Raji (cell line): ENCODE results near the gene CDH23.

Source experiments
- POLR2A ChIP-seq: IDR thresholded peaks from 2 replicates; pipeline ENCODE4 v1.6.1; 2011; ENCODE audit warnings: low read depth, low read length, control low read depth; ENCODE audit not compliant: insufficient read depth

Gene CDH23

DNA sequence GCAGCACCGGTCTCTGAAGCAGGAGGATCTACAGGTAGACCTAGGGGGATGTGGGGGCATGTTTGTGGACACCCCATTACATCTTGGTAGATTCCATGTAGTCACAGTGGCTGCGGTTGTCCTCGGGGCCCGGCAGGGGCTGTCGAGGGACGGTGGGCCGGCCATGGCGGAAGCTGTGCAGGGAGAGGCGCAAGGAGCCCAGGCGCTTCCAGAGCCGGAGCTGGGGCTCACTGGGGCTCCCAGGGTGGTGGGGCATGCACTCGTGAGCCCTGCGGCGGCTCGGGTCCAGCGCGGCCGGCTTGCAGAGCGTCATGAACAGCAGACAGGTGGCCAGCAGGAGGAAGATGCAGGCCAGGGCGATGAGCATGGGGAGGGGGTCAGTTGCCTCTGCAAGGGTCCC is 319.1 kb downstream of the CDH23 start:
- no peak for TF ChIP-seq POLR2A

DNA sequence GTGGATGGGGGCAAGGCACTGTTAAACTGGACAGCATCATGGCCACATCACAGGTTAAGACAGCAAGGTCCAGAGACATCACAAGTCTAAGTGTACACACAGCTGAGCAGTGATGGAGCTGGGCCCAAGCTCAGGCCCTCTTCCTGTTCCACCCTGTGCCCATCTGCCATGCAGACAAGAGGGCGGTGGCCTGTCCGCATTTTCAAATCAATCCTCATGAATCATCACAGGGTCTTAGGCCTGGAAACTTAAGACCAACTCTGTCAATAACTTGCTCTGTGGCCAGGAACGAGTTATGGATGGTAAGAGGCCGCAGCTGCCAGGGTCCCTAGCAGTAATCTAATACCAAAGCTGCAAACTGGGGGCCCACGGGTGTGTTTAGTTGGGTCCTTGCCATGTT is 319.7 kb downstream of the CDH23 start:
- TF ChIP-seq POLR2A, result no peak

DNA sequence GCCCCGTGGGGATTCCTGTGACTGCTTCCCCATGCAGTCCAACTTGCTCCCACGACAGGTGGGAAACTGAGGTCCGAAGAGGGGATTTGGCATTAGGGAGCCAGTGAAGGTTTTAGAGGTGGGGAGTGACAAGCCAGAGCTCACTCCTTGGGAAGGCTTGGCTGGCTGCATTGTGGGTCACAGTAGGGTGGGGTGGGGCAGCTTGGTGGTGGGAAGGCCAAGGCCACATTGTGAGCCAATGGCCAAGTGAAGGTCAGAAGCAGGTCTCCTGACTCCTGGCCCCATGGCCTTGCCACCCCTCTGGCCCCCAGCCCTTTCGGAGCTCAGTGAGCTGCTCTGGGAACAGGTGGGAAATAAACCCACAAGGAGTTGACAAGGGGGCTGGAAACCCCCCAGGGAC is 320.3 kb downstream of the CDH23 start:
- no peak for TF ChIP-seq POLR2A

DNA sequence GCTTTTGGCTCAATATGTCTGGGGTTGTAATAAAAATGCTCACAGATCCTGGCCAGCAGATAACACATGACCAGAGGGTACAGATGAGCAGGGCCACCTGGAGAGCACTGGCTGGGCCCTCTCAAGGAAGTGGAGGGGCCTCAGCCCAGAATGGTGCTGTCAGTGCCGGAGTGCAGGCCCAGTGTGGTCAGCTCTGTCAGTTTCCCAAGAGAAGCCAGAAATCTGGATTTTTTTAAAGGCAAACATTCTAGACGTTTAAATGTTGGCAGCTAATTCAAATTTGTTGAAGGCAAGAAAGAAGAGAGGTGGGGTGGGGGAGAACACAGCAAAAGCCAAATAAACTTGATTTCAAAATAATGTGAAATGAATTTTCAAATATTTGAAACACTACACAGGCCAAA is 320.8 kb downstream of the CDH23 start:
- no peak for TF ChIP-seq POLR2A

DNA sequence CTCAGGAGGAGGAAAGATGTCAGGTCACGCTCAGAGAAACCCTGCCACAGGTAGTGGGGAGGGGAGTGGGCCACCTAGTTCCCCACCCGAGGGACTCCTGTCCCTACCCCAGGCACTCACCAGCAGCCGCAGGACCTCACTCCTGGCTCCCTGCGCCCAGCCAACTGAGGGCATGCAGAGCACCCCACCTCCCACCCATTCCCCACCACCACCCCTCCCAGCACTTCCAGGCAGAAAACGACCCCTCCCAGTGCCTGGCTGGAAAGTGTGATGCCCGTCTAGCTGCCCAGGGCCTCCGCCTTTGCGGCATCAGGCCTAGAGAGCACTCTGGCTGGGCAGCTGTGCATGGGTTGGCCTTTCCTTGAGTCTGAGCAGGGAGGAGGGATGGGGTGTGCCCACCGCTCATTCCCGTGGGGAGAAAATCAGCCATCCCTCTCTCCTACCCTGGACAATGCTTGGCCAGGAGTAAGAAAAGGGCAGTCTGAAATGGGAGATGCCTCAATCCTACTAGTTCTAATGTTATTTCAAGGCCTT is 321.5 kb downstream of the CDH23 start:
- no peak for TF ChIP-seq POLR2A

DNA sequence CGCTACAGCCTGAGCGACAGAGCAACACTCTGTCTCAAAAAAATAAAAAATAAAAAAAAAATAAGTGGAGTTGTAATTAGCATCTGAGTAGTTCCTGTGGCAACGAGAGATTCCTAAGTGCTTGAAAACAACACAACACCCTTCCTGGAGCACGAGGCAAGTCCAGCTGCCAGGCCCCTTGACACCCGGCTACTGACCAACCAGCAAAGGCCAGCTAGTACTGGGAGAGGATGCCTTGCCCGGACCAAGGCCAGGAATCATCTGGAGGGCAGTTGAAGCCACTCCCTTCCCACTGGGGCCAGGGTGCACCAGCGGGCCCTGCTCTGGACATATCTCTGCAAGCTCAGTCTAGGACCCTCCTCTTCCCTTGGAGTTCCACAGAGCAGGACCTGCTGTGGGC is 322.3 kb downstream of the CDH23 start:
- no peak for TF ChIP-seq POLR2A

DNA sequence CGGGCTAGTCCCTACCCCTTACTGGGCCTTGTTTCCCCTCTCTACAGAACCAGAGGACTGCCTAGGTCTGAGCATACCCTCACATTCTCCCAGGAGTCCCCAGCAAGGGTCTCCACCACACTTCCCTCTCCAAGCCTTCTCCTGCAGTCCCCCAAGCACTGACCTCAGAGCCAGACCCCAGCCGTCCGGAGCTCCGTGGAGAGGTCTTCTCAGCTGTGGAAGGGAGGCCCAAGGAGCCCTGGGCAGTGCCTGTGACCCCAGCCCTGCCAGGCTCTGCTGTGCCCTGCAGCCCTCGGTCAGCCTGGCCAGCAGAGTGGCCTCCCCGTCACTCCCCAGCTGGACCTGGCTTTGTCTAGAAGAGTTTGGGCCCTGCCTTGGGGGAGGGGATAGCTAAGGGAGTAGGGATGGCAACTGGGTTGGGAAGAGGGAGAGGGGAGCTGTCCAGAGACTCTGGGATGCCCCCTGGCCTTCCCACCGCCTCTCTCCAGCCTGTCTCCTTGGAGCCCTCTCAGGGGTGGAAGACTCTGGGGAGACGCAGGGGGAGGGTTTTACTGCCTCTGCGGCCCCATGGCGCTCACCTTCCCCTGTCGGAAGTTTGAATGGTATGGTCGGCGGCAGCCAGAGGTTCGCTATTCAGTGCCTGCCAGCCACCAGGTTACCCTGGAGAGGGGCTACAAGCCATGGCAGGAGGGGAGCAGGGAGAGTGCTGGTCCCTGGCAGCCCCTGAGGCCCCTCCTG is 322.9 kb downstream of the CDH23 start, which contains the start of gene C10orf105:
Gene C10orf105 (minus strand): TSS at position 315 of the 738 bp plus-strand sequence. CDS start 3,441 bp downstream, outside the sequence.
- TF ChIP-seq POLR2A, result no peak

DNA sequence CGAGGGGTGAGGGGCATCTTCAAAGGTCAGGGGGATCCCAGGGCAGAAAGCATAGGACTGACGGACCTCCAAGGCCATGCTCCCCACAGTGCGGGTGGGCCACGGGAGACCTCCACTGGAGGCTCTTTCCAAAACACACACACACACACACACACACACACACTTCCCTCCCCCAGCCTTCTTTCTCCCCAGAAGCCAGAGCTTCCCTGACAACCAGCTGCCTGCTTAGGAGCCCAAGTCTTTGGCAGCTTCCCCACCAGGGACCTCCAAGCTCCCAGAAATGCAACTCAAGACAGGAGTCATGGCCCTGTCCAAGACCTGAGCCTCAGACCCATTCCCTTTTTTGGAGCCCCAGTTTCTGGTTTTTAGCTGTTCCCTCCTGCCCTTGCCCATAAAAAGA is 323.6 kb downstream of the CDH23 start:
- no peak for TF ChIP-seq POLR2A

DNA sequence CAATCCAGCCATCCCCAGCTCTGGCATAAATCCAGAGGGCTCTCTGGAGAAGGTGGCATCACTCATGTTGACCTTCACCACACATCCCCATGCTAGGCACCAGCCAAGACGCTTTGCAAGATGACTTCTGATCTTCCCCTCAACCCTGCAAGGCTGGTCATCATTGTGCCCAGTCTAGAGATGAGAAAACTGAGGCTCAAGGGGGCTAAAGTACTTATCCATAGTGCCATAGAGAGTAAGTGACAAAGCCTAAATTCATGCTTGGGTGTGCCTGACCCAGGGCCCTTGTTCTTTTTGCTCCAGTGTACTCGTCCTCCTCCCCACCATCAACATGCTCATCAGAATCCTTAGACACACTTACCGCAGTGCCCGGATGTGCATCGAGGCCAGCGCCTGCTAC is 324.6 kb downstream of the CDH23 start:
- TF ChIP-seq POLR2A, result no peak

DNA sequence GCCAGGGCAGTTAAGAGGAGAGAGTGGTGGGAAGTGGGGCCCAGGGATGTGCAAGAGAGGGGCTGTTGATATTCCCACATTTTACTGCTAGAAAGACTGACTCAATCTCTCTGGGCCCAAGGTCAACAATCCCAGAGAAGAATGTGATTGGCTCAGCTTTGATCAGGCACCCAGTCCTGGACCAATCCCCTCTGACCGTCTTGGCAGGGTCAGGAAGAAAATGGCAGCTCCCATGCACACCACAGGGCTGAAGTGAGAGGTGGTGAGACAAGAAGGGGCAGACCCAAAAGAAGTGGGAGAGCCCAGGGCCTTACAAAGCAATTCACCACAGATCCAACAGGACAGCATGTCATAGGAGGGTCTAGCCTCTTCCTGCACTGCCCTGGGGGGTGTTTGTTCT is 326.1 kb downstream of the CDH23 start:
- no peak for TF ChIP-seq POLR2A

DNA sequence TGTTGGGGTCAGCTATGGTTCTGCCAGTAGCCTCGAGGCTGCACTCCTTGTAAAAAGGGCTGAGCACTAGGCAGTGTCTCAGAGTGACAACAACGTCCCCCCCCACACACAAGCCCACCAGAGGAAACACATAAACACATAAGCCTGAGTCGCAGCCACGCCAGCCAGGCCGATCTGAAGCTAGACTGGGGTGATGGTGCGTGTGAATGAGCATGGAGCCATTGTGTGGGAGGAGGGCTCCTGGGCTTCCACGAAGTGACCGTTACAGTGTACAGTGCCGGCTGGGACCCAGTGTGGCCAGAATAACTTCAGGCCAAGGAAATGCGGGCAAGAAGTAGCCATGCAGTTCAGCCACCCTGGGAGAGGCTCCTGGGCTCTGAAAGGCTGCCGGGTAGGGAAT is 326.6 kb downstream of the CDH23 start:
- no peak for TF ChIP-seq POLR2A

DNA sequence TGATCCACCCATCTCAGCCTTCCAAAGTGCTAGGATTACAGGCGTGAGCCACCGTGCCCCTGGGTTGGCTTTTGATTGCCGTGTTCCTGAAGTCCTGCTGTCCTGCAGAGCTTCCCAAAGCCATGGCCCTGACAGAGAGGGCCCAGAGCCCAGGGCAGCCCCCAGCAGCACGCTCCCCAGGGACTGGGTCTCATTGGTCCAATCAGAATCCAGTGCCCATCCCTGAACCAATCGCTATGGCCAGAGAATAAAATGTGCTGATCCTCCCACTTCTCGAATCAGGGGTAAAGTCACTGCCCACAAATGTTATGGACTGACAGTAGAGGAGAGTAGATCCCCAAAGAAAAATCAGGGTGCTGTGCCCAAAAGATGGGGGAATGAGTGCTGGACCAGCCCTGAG is 327.8 kb downstream of the CDH23 start:
- TF ChIP-seq POLR2A, result no peak

DNA sequence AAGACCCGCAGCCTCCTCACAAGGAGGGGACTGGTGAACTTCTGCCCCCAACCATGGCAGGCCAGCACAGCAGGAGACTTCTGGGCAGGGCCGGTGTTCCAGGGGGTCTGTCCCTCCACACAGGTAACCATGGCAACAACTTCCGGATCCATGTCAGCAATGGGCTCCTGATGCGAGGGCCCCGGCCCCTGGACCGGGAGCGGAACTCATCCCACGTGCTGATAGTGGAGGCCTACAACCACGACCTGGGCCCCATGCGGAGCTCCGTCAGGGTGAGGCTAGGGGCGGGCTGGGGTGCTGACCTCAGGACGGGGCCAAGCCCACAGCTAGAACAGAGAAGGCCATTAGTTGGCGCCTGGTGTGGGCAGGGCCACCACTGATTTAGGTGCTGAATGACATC is 328.5 kb downstream of the CDH23 start:
- TF ChIP-seq POLR2A, result no peak

DNA sequence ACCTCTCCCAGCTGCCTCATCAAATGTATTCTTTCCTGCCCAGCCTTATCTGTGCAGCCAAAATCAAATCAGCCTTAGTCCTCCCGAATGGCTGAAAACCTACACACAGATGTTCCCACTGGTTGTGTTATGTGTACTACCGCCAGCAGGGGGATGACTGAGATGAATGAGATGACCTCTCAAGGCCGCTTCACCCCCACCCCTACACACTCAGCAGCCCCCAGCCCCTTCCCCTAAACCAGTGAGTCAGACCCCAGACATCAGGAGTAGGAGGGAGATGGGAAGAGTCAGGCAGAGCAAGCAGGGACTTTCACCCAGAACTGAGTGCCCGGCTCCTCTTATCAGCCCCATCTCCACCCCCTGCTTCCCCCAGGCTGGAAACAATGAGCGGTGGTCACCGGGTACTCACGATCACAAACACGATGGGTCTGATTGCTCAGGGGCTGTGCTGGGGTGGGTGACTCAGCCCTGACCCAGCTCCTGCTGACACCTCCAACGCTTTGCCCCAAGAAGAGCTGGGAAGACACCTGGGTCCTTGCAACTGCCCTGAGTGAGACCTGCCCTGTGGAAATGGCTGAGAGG is 329.4 kb downstream of the CDH23 start:
- no peak for TF ChIP-seq POLR2A

DNA sequence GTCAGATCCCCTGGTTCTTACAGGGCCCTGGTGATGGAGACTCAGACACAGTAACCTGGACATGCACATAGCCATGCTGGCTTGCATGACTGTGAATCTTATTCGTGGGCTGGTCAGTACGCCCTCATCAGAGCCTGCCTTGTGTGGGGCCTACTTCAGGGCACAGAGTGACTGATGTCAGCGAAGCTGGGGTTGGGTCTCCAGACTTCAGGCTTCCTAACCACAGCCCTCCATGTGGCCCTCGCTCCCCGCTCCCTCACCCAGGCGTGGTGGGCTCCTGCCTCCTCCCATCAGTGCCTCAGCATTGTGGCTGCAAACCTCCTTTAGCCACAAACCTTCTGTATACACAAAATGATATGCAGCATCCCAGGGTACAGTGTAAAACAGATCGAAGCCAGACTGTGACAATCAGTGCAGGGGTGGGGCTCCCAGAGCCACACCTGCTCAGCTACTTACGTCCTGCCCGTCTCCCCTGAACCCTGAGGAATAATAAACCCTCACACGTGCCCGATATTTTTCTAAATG is 329.9 kb downstream of the CDH23 start:
- TF ChIP-seq POLR2A, result no peak

DNA sequence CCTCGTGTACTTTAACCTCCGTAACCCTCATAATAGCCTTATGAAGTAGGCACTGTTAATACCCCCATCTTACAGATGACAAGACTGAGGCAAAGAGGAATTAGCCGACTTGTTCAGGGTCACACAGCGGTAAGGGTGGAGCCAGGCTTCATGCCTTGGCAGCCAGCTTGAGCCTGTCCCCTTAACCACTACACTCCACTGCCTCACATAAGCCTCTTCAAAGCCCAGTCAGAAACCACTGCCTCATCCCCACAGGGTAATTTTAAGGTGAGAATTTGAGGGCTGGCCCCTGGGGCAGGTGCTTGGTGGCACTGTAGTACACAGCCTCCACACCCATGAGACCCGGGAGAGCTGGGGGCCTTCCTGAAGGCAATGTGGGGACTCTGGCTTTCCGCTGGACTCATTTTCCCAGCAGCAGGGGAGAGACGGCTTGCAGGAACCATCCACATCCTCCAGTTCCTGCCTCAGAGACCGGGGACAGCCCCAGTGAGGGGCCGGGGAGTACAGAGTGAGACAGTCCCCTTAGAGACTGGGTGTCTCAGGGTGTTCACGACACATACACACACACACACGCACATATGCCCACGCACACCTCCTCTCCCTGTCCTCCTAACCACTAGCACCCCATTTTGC is 330.5 kb downstream of the CDH23 start:
- TF ChIP-seq POLR2A, result no peak; the same call in 1 of the 2 replicates
